ENCODE results near the gene SLC9A9. TPM values are rescaled to one million over a fixed set of nuclear protein-coding genes. Genes with fewer than 3 reads are reported as not detected.

SLC9A9 gene
- total RNA-seq, 1 donor from 2014 or later: 16.0 TPM

GRCh38 chr3:143271136-143271535 lies 577.1 kb downstream of the SLC9A9 start:
- DNase-seq (ENCODE audit: low spot score) (no peak), ATAC-seq (no peak)
- intact Hi-C loops (cut with DNase I): no loop called here

- intact Hi-C loops (cut with DNase I): no loop called here
- DNase-seq (ENCODE audit: low spot score): no peak
- no peak for ATAC-seq
Measured at GRCh38 chr3:143269741-143270140, 578.5 kb downstream of the SLC9A9 start.

GRCh38 chr3:143267989-143268388 lies 580.3 kb downstream of the SLC9A9 start:
- ATAC-seq (no peak), DNase-seq (ENCODE audit: low spot score) (no peak)
- intact Hi-C loops (cut with DNase I): no loop called here

- intact Hi-C loops (cut with DNase I): no loop called here
- ATAC-seq (peak; percentile 35), DNase-seq (ENCODE audit: low spot score) (no peak)
Measured at GRCh38 chr3:143266927-143267326, 581.3 kb downstream of the SLC9A9 start.

GRCh38 chr3:143266511-143266910 lies 581.8 kb downstream of the SLC9A9 start:
- intact Hi-C loops (cut with DNase I): no loop called here

GRCh38 chr3:143265501-143266070 lies 582.7 kb downstream of the SLC9A9 start:
- no peak for ATAC-seq
- intact Hi-C loops (cut with DNase I): no loop called here
- DNase-seq (ENCODE audit: low spot score): no peak

More at GRCh38 chr3:143266511-143266910, 581.8 kb downstream of the SLC9A9 start:
- DNase-seq (ENCODE audit: low spot score) (no peak), ATAC-seq (peak; percentile 93)

- intact Hi-C loops (cut with DNase I): no loop called here
- ATAC-seq (no peak), DNase-seq (ENCODE audit: low spot score) (no peak)
Measured at GRCh38 chr3:143263852-143264513, 584.3 kb downstream of the SLC9A9 start.

GRCh38 chr3:143261848-143262247 lies 586.4 kb downstream of the SLC9A9 start:
- intact Hi-C loops (cut with DNase I): loop anchor here (1.0 kb wide), 1 partner anchor 34 kb away; no protein-coding TSS in a partner anchor
- no peak for DNase-seq (ENCODE audit: low spot score)
- ATAC-seq: no peak

GRCh38 chr3:143258692-143259091 lies 589.6 kb downstream of the SLC9A9 start:
- ATAC-seq: no peak
- intact Hi-C loops (cut with DNase I): no loop called here
- DNase-seq (ENCODE audit: low spot score): no peak

GRCh38 chr3:143256416-143256815 lies 591.9 kb downstream of the SLC9A9 start:
- intact Hi-C loops (cut with DNase I): no loop called here
- ATAC-seq (no peak), DNase-seq (ENCODE audit: low spot score) (no peak)

- intact Hi-C loops (cut with DNase I): no loop called here
- ATAC-seq (no peak), DNase-seq (ENCODE audit: low spot score) (no peak)
Measured at GRCh38 chr3:143255739-143256138, 592.5 kb downstream of the SLC9A9 start.

GRCh38 chr3:143252931-143253330 lies 595.3 kb downstream of the SLC9A9 start:
- ATAC-seq: no peak
- intact Hi-C loops (cut with DNase I): no loop called here
- DNase-seq (ENCODE audit: low spot score): no peak

GRCh38 chr3:143249014-143249413 lies 599.3 kb downstream of the SLC9A9 start:
- ATAC-seq: no peak

GRCh38 chr3:143247073-143247472 lies 601.2 kb downstream of the SLC9A9 start:
- ATAC-seq (no peak), DNase-seq (ENCODE audit: low spot score) (no peak)
- intact Hi-C loops (cut with DNase I): no loop called here

More at GRCh38 chr3:143249014-143249413, 599.3 kb downstream of the SLC9A9 start:
- intact Hi-C loops (cut with DNase I): no loop called here
- DNase-seq (ENCODE audit: low spot score): no peak

GRCh38 chr3:143245692-143246091 lies 602.6 kb downstream of the SLC9A9 start:
- ATAC-seq: no peak
- intact Hi-C loops (cut with DNase I): no loop called here

GRCh38 chr3:143244516-143245063 lies 603.7 kb downstream of the SLC9A9 start:
- DNase-seq (ENCODE audit: low spot score) (no peak), ATAC-seq (no peak)
- intact Hi-C loops (cut with DNase I): no loop called here

More at GRCh38 chr3:143245692-143246091, 602.6 kb downstream of the SLC9A9 start:
- DNase-seq (ENCODE audit: low spot score): no peak

GRCh38 chr3:143243686-143244085 lies 604.6 kb downstream of the SLC9A9 start:
- intact Hi-C loops (cut with DNase I): no loop called here
- ATAC-seq: no peak
- DNase-seq (ENCODE audit: low spot score): no peak

GRCh38 chr3:143242691-143243090 lies 605.6 kb downstream of the SLC9A9 start:
- DNase-seq (ENCODE audit: low spot score) (no peak), ATAC-seq (no peak)
- intact Hi-C loops (cut with DNase I): no loop called here

- intact Hi-C loops (cut with DNase I): no loop called here
- ATAC-seq (no peak), DNase-seq (ENCODE audit: low spot score) (no peak)
Measured at GRCh38 chr3:143242101-143242500, 606.2 kb downstream of the SLC9A9 start.

GRCh38 chr3:143241481-143241951 lies 606.8 kb downstream of the SLC9A9 start:
- DNase-seq (ENCODE audit: low spot score): no peak
- intact Hi-C loops (cut with DNase I): no loop called here
- peak; percentile 84 for ATAC-seq

All from sciatic nerve (tissue), 2 donors.